Hepatocyte (in vitro differentiated cells): Measurements from ENCODE around the gene PRRX1. TPM values are rescaled to one million over a fixed set of nuclear protein-coding genes. Genes with fewer than 3 reads are reported as not detected.

ENCODE experiments used
- DNase-seq: peaks from one replicate; pipeline ENCODE4 v3.0.0-alpha.2; 2016; ENCODE audit warnings: low spot score
- H2AFZ ChIP-seq: fragments of 200-600 bp; sonication (generic); 2 replicates; pipeline ENCODE4 v1.6.0; 2016; ENCODE audit warnings: antibody characterized with exemption, mild to moderate bottlenecking
- H3K27ac ChIP-seq: fragments of 200-600 bp; sonication (generic); 2 replicates; pipeline ENCODE4 v1.5.1; 2016; ENCODE audit warnings: mild to moderate bottlenecking
- H3K27me3 ChIP-seq: fragments of 200-600 bp; sonication (generic); 2 replicates; pipeline ENCODE4 v1.6.1; 2016
- H3K36me3 ChIP-seq: fragments of 200-600 bp; sonication (generic); replicated peaks from 2 replicates; pipeline ENCODE4 v1.5.1; 2016; ENCODE audit warnings: low read depth; ENCODE audit not compliant: insufficient read depth
- H3K4me1 ChIP-seq: fragments of 200-600 bp; sonication (generic); 2 replicates; pipeline ENCODE4 v1.5.1; 2016; ENCODE audit warnings: mild to moderate bottlenecking, moderate library complexity; ENCODE audit not compliant: insufficient read depth
- H3K4me2 ChIP-seq: fragments of 200-600 bp; sonication (generic); 2 replicates; pipeline ENCODE4 v1.6.0; 2016
- H3K4me3 ChIP-seq: fragments of 200-600 bp; sonication (generic); 2 replicates; pipeline ENCODE4 v1.5.1; 2016; ENCODE audit warnings: mild to moderate bottlenecking
- H3K79me2 ChIP-seq: fragments of 200-600 bp; sonication (generic); 2 replicates; pipeline ENCODE4 v1.6.0; 2017; ENCODE audit warnings: mild to moderate bottlenecking
- H3K9me2 ChIP-seq: fragments of 200-600 bp; sonication (generic); replicated peaks from 2 replicates; pipeline ENCODE4 v1.6.0; 2017; ENCODE audit warnings: mild to moderate bottlenecking; ENCODE audit not compliant: insufficient read depth
- H3K9me3 ChIP-seq: fragments of 200-600 bp; sonication (generic); 2 replicates; pipeline ENCODE4 v1.5.1; 2016; ENCODE audit warnings: low read depth, mild to moderate bottlenecking
- H4K20me1 ChIP-seq: fragments of 200-600 bp; sonication (generic); 2 replicates; pipeline ENCODE4 v1.6.0; 2016; ENCODE audit warnings: mild to moderate bottlenecking; ENCODE audit not compliant: insufficient read depth, poor library complexity, severe bottlenecking
- CTCF ChIP-seq: fragments of 200-600 bp; sonication (generic); IDR thresholded peaks from 2 replicates; pipeline ENCODE4 v1.5.1; 2016; ENCODE audit warnings: antibody characterized with exemption, mild to moderate bottlenecking; ENCODE audit not compliant: poor library complexity
- EZH2 ChIP-seq: fragments of 200-600 bp; sonication (generic); IDR thresholded peaks from 2 replicates; pipeline ENCODE4 v1.6.1; 2016; ENCODE audit warnings: antibody characterized with exemption, mild to moderate bottlenecking, borderline replicate concordance
- EZH2phosphoT487 ChIP-seq: fragments of 200-600 bp; sonication (generic); IDR thresholded peaks from one replicate; pipeline ENCODE4 v1.6.1; 2018; ENCODE audit warnings: antibody characterized with exemption, mild to moderate bottlenecking, low read depth, moderate library complexity; ENCODE audit not compliant: unreplicated experiment, severe bottlenecking
- WGBS: methylation state at CpG from one replicate; pipeline ENCODE4 v1.1.6; 2016; ENCODE audit warnings: low lambda C conversion rate; ENCODE audit errors: missing lambda C conversion rate; 5-methylcytosine and 5-hydroxymethylcytosine counted together
- polyA plus RNA-seq: library from polyadenylated mRNA; unstranded; fragments of >200 nt; fragmentation: Nextera tagmentation; extraction: Ambion mirVana; gene quantifications from 2 replicates; pipeline ENCODE4 v1.2.1, GENCODE V29; 2016
- total RNA-seq: library from RNA; depleted of rRNA; stranded (reverse); fragments of >200 nt; gene quantifications from 2 replicates; pipeline ENCODE4 v1.2.3, GENCODE V29; 2014

The PRRX1 gene
- total and polyA plus RNA-seq, 2 experiments from 2014 or later, result 9.8 to 42.3 TPM

GRCh38 chr1:170734412-170735175 is 70.7 kb downstream of the PRRX1 start:
- Histone ChIP-seq H3K79me2 (no peaks in the 10 kb centered on the region), H3K9me2 (no peaks in the 10 kb centered on the region), H3K4me1 (peaks cover 7% of the 10 kb centered on the region), H3K9me3 (no peaks in the 10 kb centered on the region), H3K36me3 (no peaks in the 10 kb centered on the region), H2AFZ (no peak overlapping the region), H3K27me3 (no peaks in the 10 kb centered on the region), H3K4me2 (no peak overlapping the region), H3K27ac (no peak overlapping the region), H3K4me3 (no peak overlapping the region), H4K20me1 (no peaks in the 10 kb centered on the region)
- no peak for TF ChIP-seq CTCF
- TF ChIP-seq EZH2phosphoT487, result no peak
- no peak for TF ChIP-seq EZH2
- DNase-seq, result no peak
- WGBS, result 73% methylated on average over 2 of the region's 2 CpGs

GRCh38 chr1:170735366-170736263 is 71.7 kb downstream of the PRRX1 start:
- Histone ChIP-seq H3K27me3 (no peaks in the 10 kb centered on the region), H3K4me1 (no peaks in the 10 kb centered on the region), H3K4me2 (no peak overlapping the region), H3K27ac (no peak overlapping the region), H3K9me2 (no peaks in the 10 kb centered on the region), H2AFZ (no peak overlapping the region), H4K20me1 (no peaks in the 10 kb centered on the region), H3K79me2 (no peaks in the 10 kb centered on the region), H3K36me3 (no peaks in the 10 kb centered on the region), H3K9me3 (no peaks in the 10 kb centered on the region), H3K4me3 (no peak overlapping the region)
- TF ChIP-seq CTCF (no peak), EZH2phosphoT487 (no peak), EZH2 (no peak)
- DNase-seq, result no peak
- WGBS, result 86% methylated on average over 2 of the region's 2 CpGs

GRCh38 chr1:170739803-170740202 is 75.9 kb downstream of the PRRX1 start:
- no peaks in the 10 kb centered on the region for H3K9me3 ChIP-seq
- H3K27me3 ChIP-seq, result no peaks in the 10 kb centered on the region
- H2AFZ ChIP-seq, result no peak overlapping the region
- DNase-seq, result no peak
- no peaks in the 10 kb centered on the region for H3K36me3 ChIP-seq
- no peak overlapping the region for H3K4me2 ChIP-seq
- H4K20me1 ChIP-seq, result no peaks in the 10 kb centered on the region
- 100% methylated on average over 1 of the region's 1 CpG for whole genome bisulfite sequencing
- TF ChIP-seq CTCF, result no peak
- TF ChIP-seq EZH2, result no peak
- no peak for TF ChIP-seq EZH2phosphoT487
- H3K9me2 ChIP-seq, result no peaks in the 10 kb centered on the region
- H3K4me3 ChIP-seq, result no peak overlapping the region
- no peaks in the 10 kb centered on the region for H3K79me2 ChIP-seq
- H3K27ac ChIP-seq, result no peak overlapping the region
- no peaks in the 10 kb centered on the region for H3K4me1 ChIP-seq
